Measurements from ENCODE around the gene BBLN. TPM values are rescaled to one million over a fixed set of nuclear protein-coding genes. Genes with fewer than 3 reads are reported as not detected.
"Not testable (repeated sequence)": the region's sequence is repeated elsewhere in the genome, so short reads cannot be mapped to it uniquely, and the experiment has no call there.

The BBLN gene
- total RNA-seq, 2 experiments from 2014 or later: 64.4 to 68.5 TPM

GRCh38 chr9:128125580-128126354 lies 34.3 kb upstream of the BBLN start:
- H3K4me1 Mint-ChIP-seq: peaks cover 29% of the 10 kb centered on the region
- ATAC-seq (no peak), DNase-seq (no peak)
- H3K27ac Mint-ChIP-seq: peak overlapping the region; percentile 64
- H3K4me3 Mint-ChIP-seq: peak overlapping the region; percentile 80
- H3K36me3 Mint-ChIP-seq (ENCODE audit: low read depth): peaks cover 15% of the 10 kb centered on the region
- no peaks in the 10 kb centered on the region for H3K9me3 Mint-ChIP-seq (ENCODE audit: low read depth)
- CTCF ChIA-PET: interaction anchor here (0.6 to 1.5 kb wide), 8 partner anchors 8 to 156 kb away, joined by 3 to 9 read pairs (median 4); partner anchors contain the start of gene NAIF1
- H3K27me3 Mint-ChIP-seq: no peaks in the 10 kb centered on the region
- intact Hi-C loops (cut with DNase I, micrococcal nuclease): loop anchor here (2.0 to 5.0 kb wide), 4 partner anchors 58 to 903 kb away; partner anchors contain the start of genes COQ4 (in 1 of the 2), NAIF1 (in 1 of the 2), SET (in 1 of the 2) and SLC25A25 (in 1 of the 2)
- POLR2A ChIA-PET: no interaction called here

GRCh38 chr9:128127568-128127989 lies 32.5 kb upstream of the BBLN start, which contains the start of gene PTGES2:
PTGES2 (minus strand) TSS chr9:128127729; CDS start chr9:128127717, 12 bp downstream.
- H3K4me3 Mint-ChIP-seq: peak within 1 kb of the TSS; percentile 96
- peak within 1 kb of the TSS; percentile 96 for H3K27ac Mint-ChIP-seq
- peak; percentile 73 for ATAC-seq
- peaks cover 15% of the 10 kb centered on the region for H3K36me3 Mint-ChIP-seq (ENCODE audit: low read depth)
- peaks cover 2% of the 10 kb centered on the region for H3K27me3 Mint-ChIP-seq
- ChIA-PET POLR2A (interaction anchor here (1.3 kb wide), 1 partner anchor 33 kb away, joined by 5 read pairs; the partner anchor contains the start of gene BBLN), CTCF (interaction anchor here (0.5 to 1.2 kb wide), 2 partner anchors 10 to 241 kb away, joined by 3 read pairs; no protein-coding TSS in a partner anchor)
- peak; percentile 88 for DNase-seq
- H3K9me3 Mint-ChIP-seq (ENCODE audit: low read depth): no peaks in the 10 kb centered on the region
- peaks cover 29% of the 10 kb centered on the region for H3K4me1 Mint-ChIP-seq
- intact Hi-C loops (cut with DNase I, micrococcal nuclease): loop anchor here (1.0 to 5.0 kb wide), 6 partner anchors 10 to 905 kb away; partner anchors contain the start of genes COQ4 (in 1 of the 2), NAIF1 (in 1 of the 2), SET (in 1 of the 2) and SLC25A25 (in 1 of the 2)

GRCh38 chr9:128127990-128128835 lies 31.9 kb upstream of the BBLN start:
- peak overlapping the region; percentile 96 for H3K4me3 Mint-ChIP-seq
- ATAC-seq (peak; percentile 84), DNase-seq (peak; percentile 90)
- peaks cover 2% of the 10 kb centered on the region for H3K27me3 Mint-ChIP-seq
- no peaks in the 10 kb centered on the region for H3K9me3 Mint-ChIP-seq (ENCODE audit: low read depth)
- POLR2A ChIA-PET: interaction anchor here (1.3 kb wide), 2 partner anchors 32 to 33 kb away, joined by 5 to 6 read pairs; partner anchors contain the start of gene BBLN
- H3K27ac Mint-ChIP-seq: peak overlapping the region; percentile 96
- peaks cover 29% of the 10 kb centered on the region for H3K4me1 Mint-ChIP-seq
- intact Hi-C loops (cut with DNase I, micrococcal nuclease): loop anchor here (1.0 to 5.0 kb wide), 26 partner anchors 11 to 906 kb away; partner anchors contain the start of genes BBLN (in 2 of the 2), COQ4 (in 2 of the 2), NAIF1 (in 2 of the 2) and TRUB2 (in 2 of the 2)
- peaks cover 15% of the 10 kb centered on the region for H3K36me3 Mint-ChIP-seq (ENCODE audit: low read depth)
- CTCF ChIA-PET: interaction anchor here (0.5 to 1.9 kb wide), 9 partner anchors 11 to 240 kb away, joined by 3 to 6 read pairs (median 4); no protein-coding TSS in a partner anchor

- ChIA-PET CTCF (interaction anchor here (0.5 to 1.9 kb wide), 7 partner anchors 12 to 1751 kb away, joined by 3 to 6 read pairs (median 4); no protein-coding TSS in a partner anchor), POLR2A (interaction anchor here (0.6 to 1.3 kb wide), 2 partner anchors 32 to 1043 kb away, joined by 4 to 6 read pairs; no protein-coding TSS in a partner anchor)
- DNase-seq: no peak
- peaks cover 11% of the 10 kb centered on the region for H3K36me3 Mint-ChIP-seq (ENCODE audit: low read depth)
- intact Hi-C loops (cut with DNase I, micrococcal nuclease): loop anchor here (1.0 to 5.0 kb wide), 23 partner anchors 31 to 907 kb away; partner anchors contain the start of genes BBLN (in 2 of the 2), COQ4 (in 2 of the 2), NAIF1 (in 2 of the 2) and TRUB2 (in 2 of the 2)
- peak overlapping the region; percentile 96 for H3K4me3 Mint-ChIP-seq
- peaks cover 2% of the 10 kb centered on the region for H3K27me3 Mint-ChIP-seq
- peak overlapping the region; percentile 75 for H3K27ac Mint-ChIP-seq
- ATAC-seq: no peak
- H3K4me1 Mint-ChIP-seq: peaks cover 29% of the 10 kb centered on the region
- H3K9me3 Mint-ChIP-seq (ENCODE audit: low read depth): no peaks in the 10 kb centered on the region
Observed at GRCh38 chr9:128128836-128129590, 31.1 kb upstream of the BBLN start.

- peak; percentile 75 for DNase-seq
Observed at GRCh38 chr9:128129976-128130590, 30.0 kb upstream of the BBLN start.

GRCh38 chr9:128130651-128131050 lies 29.4 kb upstream of the BBLN start:
- H3K4me3 Mint-ChIP-seq; intact Hi-C loops (cut with DNase I, micrococcal nuclease); H3K36me3 Mint-ChIP-seq (ENCODE audit: low read depth); H3K27ac Mint-ChIP-seq; POLR2A ChIA-PET; ATAC-seq; DNase-seq; H3K27me3 Mint-ChIP-seq; H3K9me3 Mint-ChIP-seq (ENCODE audit: low read depth): not testable (repeated sequence)
- CTCF ChIA-PET: interaction anchor here (0.6 kb wide), 1 partner anchor 19 kb away, joined by 4 read pairs; no protein-coding TSS in a partner anchor
- peaks cover 19% of the 10 kb centered on the region for H3K4me1 Mint-ChIP-seq

More at GRCh38 chr9:128129976-128130590, 30.0 kb upstream of the BBLN start:
- intact Hi-C loops (cut with DNase I, micrococcal nuclease): loop anchor here (2.0 to 5.0 kb wide), 7 partner anchors 31 to 908 kb away; partner anchors contain the start of genes BBLN (in 1 of the 2), CIZ1 (in 1 of the 2), COQ4 (in 1 of the 2) and DPM2 (in 1 of the 2)
- CTCF ChIA-PET: interaction anchor here (0.6 kb wide), 1 partner anchor 20 kb away, joined by 4 read pairs; no protein-coding TSS in a partner anchor
- peaks cover 24% of the 10 kb centered on the region for H3K4me1 Mint-ChIP-seq
- H3K4me3 Mint-ChIP-seq; ATAC-seq; POLR2A ChIA-PET; H3K27me3 Mint-ChIP-seq; H3K27ac Mint-ChIP-seq; H3K36me3 Mint-ChIP-seq (ENCODE audit: low read depth); H3K9me3 Mint-ChIP-seq (ENCODE audit: low read depth): not testable (repeated sequence)

- H3K27me3 Mint-ChIP-seq; POLR2A ChIA-PET; H3K27ac Mint-ChIP-seq; intact Hi-C loops (cut with DNase I, micrococcal nuclease); ATAC-seq; DNase-seq; H3K4me3 Mint-ChIP-seq; H3K9me3 Mint-ChIP-seq (ENCODE audit: low read depth); CTCF ChIA-PET; H3K36me3 Mint-ChIP-seq (ENCODE audit: low read depth): not testable (repeated sequence)
- H3K4me1 Mint-ChIP-seq: peaks cover 12% of the 10 kb centered on the region
Observed at GRCh38 chr9:128131346-128131745, 28.7 kb upstream of the BBLN start.

- H3K4me3 Mint-ChIP-seq; POLR2A ChIA-PET; DNase-seq; H3K9me3 Mint-ChIP-seq (ENCODE audit: low read depth); H3K27me3 Mint-ChIP-seq; ATAC-seq; H3K36me3 Mint-ChIP-seq (ENCODE audit: low read depth); H3K27ac Mint-ChIP-seq; intact Hi-C loops (cut with DNase I, micrococcal nuclease): not testable (repeated sequence)
- CTCF ChIA-PET: interaction anchor here (0.6 to 1.6 kb wide), 2 partner anchors 15 to 428 kb away, joined by 3 to 6 read pairs; no protein-coding TSS in a partner anchor
- peaks cover 11% of the 10 kb centered on the region for H3K4me1 Mint-ChIP-seq
Observed at GRCh38 chr9:128132139-128132538, 27.9 kb upstream of the BBLN start.

GRCh38 chr9:128135561-128135960 lies 24.5 kb upstream of the BBLN start:
- intact Hi-C loops (cut with DNase I, micrococcal nuclease); H3K27me3 Mint-ChIP-seq; DNase-seq; H3K4me3 Mint-ChIP-seq; ATAC-seq; H3K27ac Mint-ChIP-seq; H3K36me3 Mint-ChIP-seq (ENCODE audit: low read depth); H3K4me1 Mint-ChIP-seq; H3K9me3 Mint-ChIP-seq (ENCODE audit: low read depth); POLR2A ChIA-PET; CTCF ChIA-PET: not testable (repeated sequence)

Measured in activated CD4-positive, alpha-beta T cell treated with anti-CD3 and anti-CD28 coated beads for 36 hours (primary cell).